A549 (cell line): ENCODE data around the gene SCARF1.

Experiments
- FOXS1 ChIP-seq: fragments of 250-450 bp; sonication (Bioruptor Pico); IDR thresholded peaks from 2 replicates; pipeline ENCODE4 v1.5.0; 2020; ENCODE audit warnings: mild to moderate bottlenecking, moderate library complexity
- GATA3 ChIP-seq: IDR thresholded peaks from 2 replicates; pipeline ENCODE4 v1.6.1; 2012; ENCODE audit warnings: borderline replicate concordance
- JUNB ChIP-seq: fragments of >200 bp; sonication (Bioruptor Twin); formaldehyde crosslinking; IDR thresholded peaks from 2 replicates; pipeline ENCODE4 v1.6.1; 2016
- MYC ChIP-seq: IDR thresholded peaks from 2 replicates; pipeline ENCODE4 v1.6.1; 2012; ENCODE audit warnings: mild to moderate bottlenecking, inconsistent platforms, low read length, improper control_type of control experiment, borderline replicate concordance
- NR3C1 ChIP-seq: fragments of >200 bp; sonication (Bioruptor Twin); formaldehyde crosslinking; IDR thresholded peaks from 3 replicates; pipeline ENCODE4 v1.6.1; 2017
- RAD21 ChIP-seq, 2 experiments: fragments of >200 bp in 1 of 2; sonication (Bioruptor Twin) in 1 of 2; formaldehyde crosslinking in 1 of 2; IDR thresholded peaks in 1 of 2; conservative IDR thresholded peaks in 1 of 2; 2 replicates in 1 of 2; 3 replicates in 1 of 2; pipeline ENCODE4 v1.6.1; 2012 to 2018; ENCODE audit warnings: inconsistent platforms in 1 of 2
- ZNF302 ChIP-seq: fragments of 250-450 bp; sonication (Bioruptor Pico); IDR thresholded peaks from 2 replicates; pipeline ENCODE4 v1.9.0; 2021; ENCODE audit warnings: inconsistent platforms, mild to moderate bottlenecking, moderate library complexity
- TF ChIP-seq, protein P1 (sequence below): fragments of 450-650 bp; IDR thresholded peaks from 2 replicates; pipeline ENCODE4 v1.6.1; 2014; ENCODE audit warnings: antibody characterized with exemption
- TF ChIP-seq, protein P2 (sequence below): fragments of >200 bp; sonication (Bioruptor Twin); formaldehyde crosslinking; IDR thresholded peaks from 3 replicates; pipeline ENCODE4 v1.5.1; 2016
- TF ChIP-seq, protein P3 (sequence below): fragments of 150-350 bp; IDR thresholded peaks from 2 replicates; pipeline ENCODE4 v1.6.1; 2014; ENCODE audit warnings: low read depth, mild to moderate bottlenecking, low read length
- TF ChIP-seq, protein P4 (sequence below): fragments of 200-600 bp; sonication (generic); IDR thresholded peaks from 2 replicates; pipeline ENCODE4 v1.6.1; 2016; ENCODE audit warnings: antibody characterized with exemption, mild to moderate bottlenecking, moderate library complexity

DNA sequence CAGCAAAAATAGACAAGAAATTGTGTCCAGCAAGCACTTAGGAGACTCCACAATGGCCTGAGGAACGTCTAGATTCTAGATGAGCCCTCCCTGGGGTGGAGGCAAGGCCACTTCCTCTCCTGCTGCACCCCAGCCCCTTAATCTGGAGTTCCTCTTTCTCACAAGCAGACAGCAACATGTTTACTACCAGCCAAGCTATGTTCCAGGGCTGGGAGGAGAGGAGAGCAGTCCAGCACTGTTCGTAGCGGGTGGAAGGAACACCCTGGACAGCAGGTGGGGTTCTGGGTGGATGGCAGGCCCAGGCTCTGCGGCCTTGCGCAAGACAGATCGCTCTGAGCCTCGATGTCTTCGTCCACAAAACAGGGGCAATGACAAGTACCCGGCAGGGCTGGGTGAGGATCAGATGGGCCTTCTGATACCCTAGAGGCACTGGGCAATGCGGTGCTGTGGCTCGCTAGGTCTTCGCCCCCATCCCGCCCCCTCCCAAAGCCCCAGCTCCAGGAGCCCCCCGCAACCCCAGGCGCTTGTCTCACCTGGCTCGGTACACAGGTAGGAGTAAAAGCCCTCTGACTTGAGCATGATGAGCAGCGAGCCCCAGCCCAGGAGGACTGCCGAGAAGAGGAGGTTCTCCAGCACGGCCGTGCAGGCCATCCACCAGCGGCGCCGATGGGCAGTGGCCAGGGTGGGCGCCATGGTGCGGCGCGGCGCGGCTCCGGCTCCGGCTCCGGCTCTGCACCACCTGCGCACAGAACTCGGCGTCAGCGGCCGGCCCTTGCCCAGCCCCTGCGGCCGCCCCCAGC lies 18.1 kb downstream of the SCARF1 start:
- TF ChIP-seq, protein P1, sequence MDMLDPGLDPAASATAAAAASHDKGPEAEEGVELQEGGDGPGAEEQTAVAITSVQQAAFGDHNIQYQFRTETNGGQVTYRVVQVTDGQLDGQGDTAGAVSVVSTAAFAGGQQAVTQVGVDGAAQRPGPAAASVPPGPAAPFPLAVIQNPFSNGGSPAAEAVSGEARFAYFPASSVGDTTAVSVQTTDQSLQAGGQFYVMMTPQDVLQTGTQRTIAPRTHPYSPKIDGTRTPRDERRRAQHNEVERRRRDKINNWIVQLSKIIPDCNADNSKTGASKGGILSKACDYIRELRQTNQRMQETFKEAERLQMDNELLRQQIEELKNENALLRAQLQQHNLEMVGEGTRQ, result no peak
- TF ChIP-seq RAD21 (conservative IDR thresholded peaks at IDR 0.05 in 1 of 2, IDR thresholded peaks at IDR 0.05 in 1 of 2) (no peak), ZNF302 (CRISPR knock-in tag) (no peak), MYC (no peak), JUNB (no peak), FOXS1 (no peak), GATA3 (no peak), NR3C1 (no peak)
- TF ChIP-seq, protein P2, sequence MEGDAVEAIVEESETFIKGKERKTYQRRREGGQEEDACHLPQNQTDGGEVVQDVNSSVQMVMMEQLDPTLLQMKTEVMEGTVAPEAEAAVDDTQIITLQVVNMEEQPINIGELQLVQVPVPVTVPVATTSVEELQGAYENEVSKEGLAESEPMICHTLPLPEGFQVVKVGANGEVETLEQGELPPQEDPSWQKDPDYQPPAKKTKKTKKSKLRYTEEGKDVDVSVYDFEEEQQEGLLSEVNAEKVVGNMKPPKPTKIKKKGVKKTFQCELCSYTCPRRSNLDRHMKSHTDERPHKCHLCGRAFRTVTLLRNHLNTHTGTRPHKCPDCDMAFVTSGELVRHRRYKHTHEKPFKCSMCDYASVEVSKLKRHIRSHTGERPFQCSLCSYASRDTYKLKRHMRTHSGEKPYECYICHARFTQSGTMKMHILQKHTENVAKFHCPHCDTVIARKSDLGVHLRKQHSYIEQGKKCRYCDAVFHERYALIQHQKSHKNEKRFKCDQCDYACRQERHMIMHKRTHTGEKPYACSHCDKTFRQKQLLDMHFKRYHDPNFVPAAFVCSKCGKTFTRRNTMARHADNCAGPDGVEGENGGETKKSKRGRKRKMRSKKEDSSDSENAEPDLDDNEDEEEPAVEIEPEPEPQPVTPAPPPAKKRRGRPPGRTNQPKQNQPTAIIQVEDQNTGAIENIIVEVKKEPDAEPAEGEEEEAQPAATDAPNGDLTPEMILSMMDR, result no peak
- TF ChIP-seq, protein P3, sequence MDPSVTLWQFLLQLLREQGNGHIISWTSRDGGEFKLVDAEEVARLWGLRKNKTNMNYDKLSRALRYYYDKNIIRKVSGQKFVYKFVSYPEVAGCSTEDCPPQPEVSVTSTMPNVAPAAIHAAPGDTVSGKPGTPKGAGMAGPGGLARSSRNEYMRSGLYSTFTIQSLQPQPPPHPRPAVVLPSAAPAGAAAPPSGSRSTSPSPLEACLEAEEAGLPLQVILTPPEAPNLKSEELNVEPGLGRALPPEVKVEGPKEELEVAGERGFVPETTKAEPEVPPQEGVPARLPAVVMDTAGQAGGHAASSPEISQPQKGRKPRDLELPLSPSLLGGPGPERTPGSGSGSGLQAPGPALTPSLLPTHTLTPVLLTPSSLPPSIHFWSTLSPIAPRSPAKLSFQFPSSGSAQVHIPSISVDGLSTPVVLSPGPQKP, result no peak
- TF ChIP-seq, protein P4, sequence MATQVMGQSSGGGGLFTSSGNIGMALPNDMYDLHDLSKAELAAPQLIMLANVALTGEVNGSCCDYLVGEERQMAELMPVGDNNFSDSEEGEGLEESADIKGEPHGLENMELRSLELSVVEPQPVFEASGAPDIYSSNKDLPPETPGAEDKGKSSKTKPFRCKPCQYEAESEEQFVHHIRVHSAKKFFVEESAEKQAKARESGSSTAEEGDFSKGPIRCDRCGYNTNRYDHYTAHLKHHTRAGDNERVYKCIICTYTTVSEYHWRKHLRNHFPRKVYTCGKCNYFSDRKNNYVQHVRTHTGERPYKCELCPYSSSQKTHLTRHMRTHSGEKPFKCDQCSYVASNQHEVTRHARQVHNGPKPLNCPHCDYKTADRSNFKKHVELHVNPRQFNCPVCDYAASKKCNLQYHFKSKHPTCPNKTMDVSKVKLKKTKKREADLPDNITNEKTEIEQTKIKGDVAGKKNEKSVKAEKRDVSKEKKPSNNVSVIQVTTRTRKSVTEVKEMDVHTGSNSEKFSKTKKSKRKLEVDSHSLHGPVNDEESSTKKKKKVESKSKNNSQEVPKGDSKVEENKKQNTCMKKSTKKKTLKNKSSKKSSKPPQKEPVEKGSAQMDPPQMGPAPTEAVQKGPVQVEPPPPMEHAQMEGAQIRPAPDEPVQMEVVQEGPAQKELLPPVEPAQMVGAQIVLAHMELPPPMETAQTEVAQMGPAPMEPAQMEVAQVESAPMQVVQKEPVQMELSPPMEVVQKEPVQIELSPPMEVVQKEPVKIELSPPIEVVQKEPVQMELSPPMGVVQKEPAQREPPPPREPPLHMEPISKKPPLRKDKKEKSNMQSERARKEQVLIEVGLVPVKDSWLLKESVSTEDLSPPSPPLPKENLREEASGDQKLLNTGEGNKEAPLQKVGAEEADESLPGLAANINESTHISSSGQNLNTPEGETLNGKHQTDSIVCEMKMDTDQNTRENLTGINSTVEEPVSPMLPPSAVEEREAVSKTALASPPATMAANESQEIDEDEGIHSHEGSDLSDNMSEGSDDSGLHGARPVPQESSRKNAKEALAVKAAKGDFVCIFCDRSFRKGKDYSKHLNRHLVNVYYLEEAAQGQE, result no peak
